Measurements from ENCODE around the gene FAM83F.

Gene FAM83F

GRCh38 chr22:40025856-40026255 lies 31.1 kb downstream of the FAM83F start:
- no peak for TF ChIP-seq CTCF (IDR thresholded peaks at IDR 0.05; ENCODE audit: insufficient read depth, low read length, poor library complexity, severe bottlenecking)
- H3K27me3 ChIP-seq (replicated peaks; ENCODE audit: control insufficient read depth, insufficient read depth, low read length), result 0 out of 2 replicates have a peak, but pooled peaks cover 2% of the 10 kb centered on the region
- no peak for DNase-seq (ENCODE audit: extremely low read depth, insufficient read length)
- no peak overlapping the region for H3K4me3 ChIP-seq (replicated peaks; ENCODE audit: low read depth, low read length)
- no peaks in the 10 kb centered on the region for H3K36me3 ChIP-seq (ENCODE audit: control insufficient read depth, insufficient read depth, low read length)

GRCh38 chr22:40026641-40027040 lies 31.9 kb downstream of the FAM83F start:
- no peak for DNase-seq (ENCODE audit: extremely low read depth, insufficient read length)
- Histone ChIP-seq H3K36me3 (ENCODE audit: control insufficient read depth, insufficient read depth, low read length) (no peaks in the 10 kb centered on the region), H3K4me3 (replicated peaks; ENCODE audit: low read depth, low read length) (no peak overlapping the region), H3K27me3 (replicated peaks; ENCODE audit: control insufficient read depth, insufficient read depth, low read length) (0 out of 2 replicates have a peak, but pooled peaks cover 2% of the 10 kb centered on the region)
- TF ChIP-seq CTCF (IDR thresholded peaks at IDR 0.05; ENCODE audit: insufficient read depth, low read length, poor library complexity, severe bottlenecking), result no peak

- no peak for DNase-seq (ENCODE audit: extremely low read depth, insufficient read length)
- Histone ChIP-seq H3K4me3 (replicated peaks; ENCODE audit: low read depth, low read length) (no peak overlapping the region), H3K36me3 (ENCODE audit: control insufficient read depth, insufficient read depth, low read length) (no peaks in the 10 kb centered on the region), H3K27me3 (replicated peaks; ENCODE audit: control insufficient read depth, insufficient read depth, low read length) (0 out of 2 replicates have a peak, but pooled peaks cover 2% of the 10 kb centered on the region)
- no peak for TF ChIP-seq CTCF (IDR thresholded peaks at IDR 0.05; ENCODE audit: insufficient read depth, low read length, poor library complexity, severe bottlenecking)
Measured at GRCh38 chr22:40027191-40028097, 32.7 kb downstream of the FAM83F start.

- H3K4me3 ChIP-seq (replicated peaks; ENCODE audit: low read depth, low read length), result no peak overlapping the region
- TF ChIP-seq CTCF (IDR thresholded peaks at IDR 0.05; ENCODE audit: insufficient read depth, low read length, poor library complexity, severe bottlenecking), result no peak
- H3K27me3 ChIP-seq (replicated peaks; ENCODE audit: control insufficient read depth, insufficient read depth, low read length), result 0 out of 2 replicates have a peak, but pooled peaks cover 2% of the 10 kb centered on the region
- no peaks in the 10 kb centered on the region for H3K36me3 ChIP-seq (ENCODE audit: control insufficient read depth, insufficient read depth, low read length)
- DNase-seq (ENCODE audit: extremely low read depth, insufficient read length), result no peak
Measured at GRCh38 chr22:40028098-40028425, 33.3 kb downstream of the FAM83F start.

- Histone ChIP-seq H3K27me3 (replicated peaks; ENCODE audit: control insufficient read depth, insufficient read depth, low read length) (peaks cover 2% of the 10 kb centered on the region; the same call in 1 of the 2 replicates), H3K4me3 (replicated peaks; ENCODE audit: low read depth, low read length) (no peak overlapping the region), H3K36me3 (ENCODE audit: control insufficient read depth, insufficient read depth, low read length) (no peaks in the 10 kb centered on the region)
- no peak for DNase-seq (ENCODE audit: extremely low read depth, insufficient read length)
- no peak for TF ChIP-seq CTCF (IDR thresholded peaks at IDR 0.05; ENCODE audit: insufficient read depth, low read length, poor library complexity, severe bottlenecking)
Measured at GRCh38 chr22:40029189-40029890, 34.6 kb downstream of the FAM83F start.
